ENCODE data around the gene FAM13C.

Gene FAM13C

GRCh38 chr10:59375990-59376389 lies 13.6 kb upstream of the FAM13C start:
- TF ChIP-seq CTCF (IDR thresholded peaks at IDR 0.05) = no peak

- TF ChIP-seq CTCF (IDR thresholded peaks at IDR 0.05) = no peak
Observed at GRCh38 chr10:59374916-59375315, 12.6 kb upstream of the FAM13C start.

GRCh38 chr10:59373071-59373470 lies 10.7 kb upstream of the FAM13C start:
- no peak for TF ChIP-seq CTCF (IDR thresholded peaks at IDR 0.05)

- TF ChIP-seq CTCF (IDR thresholded peaks at IDR 0.05) = no peak
Observed at GRCh38 chr10:59372543-59372942, 10.2 kb upstream of the FAM13C start.

- TF ChIP-seq CTCF (IDR thresholded peaks at IDR 0.05) = no peak
Observed at GRCh38 chr10:59366290-59366689, 3.9 kb upstream of the FAM13C start.

GRCh38 chr10:59363446-59363958 lies 1.2 kb upstream of the FAM13C start:
- no peak for TF ChIP-seq CTCF (IDR thresholded peaks at IDR 0.05)

- TF ChIP-seq CTCF (IDR thresholded peaks at IDR 0.05) = no peak
Observed at GRCh38 chr10:59362959-59363381, 621 bp upstream of the FAM13C start.

- TF ChIP-seq CTCF (IDR thresholded peaks at IDR 0.05) = no peak
Observed at GRCh38 chr10:59361663-59362143, 646 bp downstream of the FAM13C start.

All from LNCAP (cell line).